K562 (cell line): Measurements from ENCODE around the gene MPHOSPH9. TPM values are rescaled to one million over a fixed set of nuclear protein-coding genes. Genes with fewer than 3 reads are reported as not detected.
"Not testable (repeated sequence)": the region's sequence is repeated elsewhere in the genome, so short reads cannot be mapped to it uniquely, and the experiment has no call there.

ENCODE experiments used
- ATAC-seq: fragments of 200-7000 bp; cut with Tn5 transposase; 3 replicates; pipeline ENCODE4 v1.9.1; 2020; ENCODE audit warnings: moderate library complexity
- BruUV-seq: library from RNA; stranded (reverse); fragments of 400-500 nt; replicated peaks from 2 replicates; lab custom pipeline; 2021; lab: Mats Ljungman, UMichigan
- CTCF ChIA-PET: fragments of 300-600 bp; formaldehyde crosslinking; extraction: SDS; loops from one replicate; lab custom pipeline; 2021; ENCODE audit warnings: low intra/inter-chr PET ratio; lab: Yijun Ruan, JAX
- POLR2A ChIA-PET: fragments of 300-600, 350-650 bp; sonication (Branson Sonifier 250); formaldehyde crosslinking; extraction: SDS; loops from one replicate; lab custom pipeline; 2021; ENCODE audit warnings: antibody characterized with exemption, inconsistent platforms; lab: Yijun Ruan, JAX
- DNase-seq, 4 experiments: peaks; one replicate each; pipeline versions ENCODE4 v3.0.0 to v3.0.0-alpha.2; 2011 to 2018; ENCODE audit warnings: low spot score in 3 of 4, mixed read lengths in 3 of 4; ENCODE audit errors: extremely low read depth in 1 of 4
- FAIRE-seq: peaks from 2 replicates; lab custom pipeline; 2011; peaks lifted over from hg19 to GRCh38; lab: Jason Lieb, UNC
- H2AFZ ChIP-seq: 2 replicates; pipeline ENCODE4 v1.6.0; 2011; ENCODE audit warnings: low read depth, low read length, control low read depth, inconsistent platforms
- H3K27ac ChIP-seq: fragments of 200-600 bp; 3 replicates; pipeline ENCODE4 v1.8.0; 2011; ENCODE audit warnings: low read depth, mild to moderate bottlenecking, control low read depth, inconsistent platforms, low read length, moderate library complexity, mixed read lengths; ENCODE audit errors: extremely low read depth
- H3K27me3 ChIP-seq, 2 experiments: fragments of 300-600 bp in 1 of 2; 2 replicates in 1 of 2; 3 replicates in 1 of 2; pipeline versions ENCODE4 v1.6.0 to v1.8.0; 2011; ENCODE audit warnings: inconsistent platforms in 2 of 2, low read length in 2 of 2, mild to moderate bottlenecking in 1 of 2, mixed read lengths in 1 of 2, moderate library complexity in 1 of 2; ENCODE audit not compliant: control insufficient read depth in 2 of 2, insufficient read depth in 2 of 2
- H3K36me3 ChIP-seq: fragments of 300-600 bp; 3 replicates; pipeline ENCODE4 v1.8.0; 2011; ENCODE audit warnings: mild to moderate bottlenecking, low read length, inconsistent platforms; ENCODE audit not compliant: control insufficient read depth, insufficient read depth
- H3K4me1 ChIP-seq, 2 experiments: fragments of 200-600 bp in 1 of 2; replicated peaks in 1 of 2; 2 replicates in 1 of 2; 3 replicates in 1 of 2; pipeline versions ENCODE4 v1.5.1 to v1.8.0; 2011; ENCODE audit warnings: inconsistent platforms in 2 of 2, low read length in 2 of 2, mild to moderate bottlenecking in 1 of 2, mixed read lengths in 1 of 2, moderate library complexity in 1 of 2; ENCODE audit not compliant: control insufficient read depth in 2 of 2, insufficient read depth in 2 of 2
- H3K4me2 ChIP-seq: 2 replicates; pipeline ENCODE4 v1.6.1; 2011; ENCODE audit warnings: low read length, control low read depth, inconsistent platforms, mixed read lengths; ENCODE audit not compliant: insufficient read depth
- H3K4me3 ChIP-seq: fragments of 200-600 bp; sonication (generic), shearing (Covaris generic); 2 replicates; pipeline ENCODE4 v1.5.1; 2016; ENCODE audit warnings: control low read depth, inconsistent platforms
- H3K79me2 ChIP-seq: fragments of 200-600 bp; 3 replicates; pipeline ENCODE4 v1.8.0; 2011; ENCODE audit warnings: low read length, inconsistent platforms; ENCODE audit not compliant: control insufficient read depth, insufficient read depth
- H3K9ac ChIP-seq, 2 experiments: 2 replicates each; pipeline versions ENCODE4 v1.6.0 to v1.6.1; 2011; ENCODE audit warnings: low read depth in 2 of 2, low read length in 2 of 2, control low read depth in 1 of 2, inconsistent platforms in 1 of 2, mild to moderate bottlenecking in 1 of 2, mixed read lengths in 1 of 2; ENCODE audit not compliant: insufficient read depth in 1 of 2
- H3K9me1 ChIP-seq: one replicate; pipeline ENCODE4 v1.6.0; 2011; ENCODE audit warnings: inconsistent platforms, mild to moderate bottlenecking, low read length, moderate library complexity; ENCODE audit not compliant: control insufficient read depth, insufficient read depth
- H3K9me3 ChIP-seq: replicated peaks from 2 replicates; pipeline ENCODE4 v1.5.1; 2011; ENCODE audit warnings: low read depth, low read length, inconsistent platforms; ENCODE audit not compliant: control insufficient read depth, insufficient read depth
- H4K20me1 ChIP-seq: replicated peaks from 2 replicates; pipeline ENCODE4 v1.6.1; 2011; ENCODE audit warnings: low read length, inconsistent platforms, mixed read lengths; ENCODE audit not compliant: control insufficient read depth, insufficient read depth
- CBX3 ChIP-seq, 2 experiments: IDR thresholded peaks; 1 replicate in 1 of 2; 2 replicates in 1 of 2; pipeline ENCODE4 v1.6.1; 2012; ENCODE audit warnings: inconsistent platforms in 2 of 2, low read length in 2 of 2, borderline replicate concordance in 1 of 2, control low read depth in 1 of 2
- LEF1 ChIP-seq: fragments of 450-650 bp; IDR thresholded peaks from 2 replicates; pipeline ENCODE4 v1.6.1; 2016; ENCODE audit warnings: mild to moderate bottlenecking
- SPI1 ChIP-seq: IDR thresholded peaks from 2 replicates; pipeline ENCODE4 v1.6.1; 2011; ENCODE audit warnings: low read depth, low read length, control low read depth, borderline replicate concordance
- ZNF311 ChIP-seq: fragments of 250-450 bp; sonication (Bioruptor Pico); IDR thresholded peaks from 2 replicates; pipeline ENCODE4 v1.4.0; 2020; ENCODE audit warnings: mild to moderate bottlenecking, moderate library complexity
- WGBS: fragments of 100-300 bp; shearing (Covaris generic); methylation state at CpG from one replicate; pipeline ENCODE4 v1.1.6; 2016; ENCODE audit warnings: low coverage, mixed read lengths; ENCODE audit not compliant: insufficient coverage; ENCODE audit errors: missing lambda C conversion rate; 5-methylcytosine and 5-hydroxymethylcytosine counted together
- in situ Hi-C: fragments of 300-500 bp; cut with MboI; formaldehyde crosslinking; loops from 4 replicates; pipeline ENCODE4 v1.15.0; 2018; ENCODE audit warnings: inconsistent platforms, mixed read lengths
- intact Hi-C: fragments of 100-400 bp; cut with micrococcal nuclease; formaldehyde crosslinking; loops from 2 replicates; pipeline ENCODE4 v1.14.2; 2022
- polyA plus RNA-seq, 8 experiments: library from polyadenylated mRNA; depleted of rRNA in 4 of 8; stranded (reverse) in 5 of 8; unstranded in 3 of 8; fragments of >200 nt; fragmentation: Nextera tagmentation in 2 of 8; fragmentation: Illumina TruSeq in 1 of 8; extraction: Ambion mirVana in 2 of 8; extraction: Trizol in 1 of 8; gene quantifications; 2 replicates each; pipeline versions ENCODE4 v1.2.1 to v1.2.3, GENCODE V29; 2011 to 2014; ENCODE audit warnings: inconsistent platforms in 1 of 8, missing spikeins in 1 of 8
- total RNA-seq, 7 experiments: library from RNA; depleted of rRNA in 6 of 7; stranded (reverse); fragments of >200 nt in 6 of 7; fragmentation: Illumina TruSeq in 2 of 7; extraction: Trizol in 2 of 7; gene quantifications; 2 replicates each; pipeline versions ENCODE4 v1.2.1 to v1.2.3, GENCODE V29; 2011 to 2021; ENCODE audit warnings: low replicate concordance in 1 of 7
- TF ChIP-seq, protein P1 (sequence below): fragments of 450-650 bp; IDR thresholded peaks from 2 replicates; pipeline ENCODE4 v1.6.1; 2018; ENCODE audit warnings: mild to moderate bottlenecking, low read depth; ENCODE audit not compliant: partially characterized antibody
- TF ChIP-seq, protein P2 (sequence below): fragments of 450-650 bp; IDR thresholded peaks from 2 replicates; pipeline ENCODE4 v1.6.1; 2016; ENCODE audit warnings: missing biosample characterization, missing genetic modification characterization

MPHOSPH9 gene
- total and polyA plus RNA-seq, 9 of the 15 experiments (the other 6 are each of a cell fraction or from before 2014, with no cell fraction given) = 14.2 to 103 (median 54.5) TPM

DNA sequence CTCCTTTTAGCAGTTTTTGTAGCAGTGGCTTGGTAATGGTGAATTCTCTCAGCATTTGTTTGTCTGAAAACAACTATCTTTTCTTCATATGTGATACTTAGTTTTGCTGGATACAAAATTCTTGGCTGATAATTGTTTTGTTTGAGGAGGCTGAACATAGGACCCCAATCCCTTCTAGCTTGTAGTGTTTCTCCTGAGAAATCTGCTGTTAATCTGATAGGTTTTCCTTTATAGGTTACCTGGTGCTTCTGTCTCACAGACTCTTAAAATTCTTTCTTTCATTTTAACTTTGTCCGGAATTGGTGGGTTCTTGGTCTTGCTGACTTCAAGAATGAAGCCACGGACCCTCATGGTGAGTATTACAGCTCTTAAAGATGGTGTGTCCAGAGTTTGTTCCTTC is 15.2 kb upstream of the MPHOSPH9 start:
- TF ChIP-seq, protein P1, sequence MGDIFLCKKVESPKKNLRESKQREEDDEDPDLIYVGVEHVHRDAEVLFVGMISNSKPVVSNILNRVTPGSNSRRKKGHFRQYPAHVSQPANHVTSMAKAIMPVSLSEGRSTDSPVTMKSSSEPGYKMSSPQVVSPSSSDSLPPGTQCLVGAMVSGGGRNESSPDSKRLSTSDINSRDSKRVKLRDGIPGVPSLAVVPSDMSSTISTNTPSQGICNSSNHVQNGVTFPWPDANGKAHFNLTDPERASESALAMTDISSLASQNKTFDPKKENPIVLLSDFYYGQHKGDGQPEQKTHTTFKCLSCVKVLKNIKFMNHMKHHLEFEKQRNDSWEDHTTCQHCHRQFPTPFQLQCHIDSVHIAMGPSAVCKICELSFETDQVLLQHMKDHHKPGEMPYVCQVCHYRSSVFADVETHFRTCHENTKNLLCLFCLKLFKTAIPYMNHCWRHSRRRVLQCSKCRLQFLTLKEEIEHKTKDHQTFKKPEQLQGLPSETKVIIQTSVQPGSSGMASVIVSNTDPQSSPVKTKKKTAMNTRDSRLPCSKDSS = peak; percentile 20
- peak in 1 of 2 experiments; percentile 61; a peak in 1 of 3 replicates for TF ChIP-seq CBX3 (IDR thresholded peaks at IDR 0.05; ENCODE audit: borderline replicate concordance in 1 of 2, low read length in 2 of 2)
- H3K9me3 ChIP-seq, intact Hi-C loops, H4K20me1 ChIP-seq, H3K9ac ChIP-seq, H2AFZ ChIP-seq, ATAC-seq, H3K9me1 ChIP-seq, DNase-seq, H3K27ac ChIP-seq, CTCF ChIA-PET, H3K4me2 ChIP-seq, H3K27me3 ChIP-seq, FAIRE-seq, BruUV-seq, in situ Hi-C loops, H3K4me3 ChIP-seq: not testable (repeated sequence)
- POLR2A ChIA-PET = interaction anchor here (0.6 to 5.4 kb wide), 3 partner anchors 12 to 107 kb away, joined by 4 to 43 read pairs (median 4); partner anchors contain the start of genes MPHOSPH9 and MTRFR
- Histone ChIP-seq H3K36me3 (peaks cover 26% of the 10 kb centered on the region; the same call in 2 of the 3 replicates), H3K79me2 (peaks cover 75% of the 10 kb centered on the region), H3K4me1 (peaks cover 22 to 24% of the 10 kb centered on the region in 2 experiments)
- 100% methylated on average over 2 of the region's 2 CpGs for WGBS

DNA sequence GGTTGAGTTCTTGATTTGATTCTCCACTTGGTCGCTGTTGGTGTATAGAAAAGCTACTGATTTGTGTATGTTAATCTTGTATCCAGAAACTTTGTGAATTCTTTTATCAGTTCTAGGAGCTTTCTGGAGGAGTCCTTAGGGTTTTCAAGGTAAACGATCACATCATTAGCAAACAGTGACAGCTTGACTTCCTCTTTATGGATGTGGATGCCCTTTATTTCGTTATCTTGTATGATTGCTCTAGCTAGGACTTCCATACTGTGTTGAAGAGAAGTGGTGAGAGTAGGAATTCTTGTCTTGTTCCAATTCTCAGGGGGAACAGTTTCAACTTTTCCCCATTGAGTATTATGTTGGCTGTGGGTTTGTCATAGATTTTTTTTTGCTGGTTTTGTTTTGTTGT is 12.7 kb upstream of the MPHOSPH9 start:
- Histone ChIP-seq H3K9ac (no peak overlapping the region), H2AFZ (no peak overlapping the region), H4K20me1 (no peaks in the 10 kb centered on the region), H3K79me2 (peaks cover 76% of the 10 kb centered on the region), H3K9me1 (no peaks in the 10 kb centered on the region), H3K4me3 (no peak overlapping the region), H3K9me3 (0 out of 2 replicates have a peak, but pooled peaks cover 2% of the 10 kb centered on the region)
- 14% methylated on average over 3 of the region's 3 CpGs for WGBS
- CTCF ChIA-PET = no interaction called here
- POLR2A ChIA-PET = interaction anchor here (1.4 to 1.5 kb wide), 2 partner anchors 9 to 12 kb away, joined by 4 to 15 read pairs; partner anchors contain the start of genes MPHOSPH9 and MTRFR
- DNase-seq (no peak), ATAC-seq (no peak)
- TF ChIP-seq ZNF311 (CRISPR knock-in tag) = no peak
- TF ChIP-seq, protein P2, sequence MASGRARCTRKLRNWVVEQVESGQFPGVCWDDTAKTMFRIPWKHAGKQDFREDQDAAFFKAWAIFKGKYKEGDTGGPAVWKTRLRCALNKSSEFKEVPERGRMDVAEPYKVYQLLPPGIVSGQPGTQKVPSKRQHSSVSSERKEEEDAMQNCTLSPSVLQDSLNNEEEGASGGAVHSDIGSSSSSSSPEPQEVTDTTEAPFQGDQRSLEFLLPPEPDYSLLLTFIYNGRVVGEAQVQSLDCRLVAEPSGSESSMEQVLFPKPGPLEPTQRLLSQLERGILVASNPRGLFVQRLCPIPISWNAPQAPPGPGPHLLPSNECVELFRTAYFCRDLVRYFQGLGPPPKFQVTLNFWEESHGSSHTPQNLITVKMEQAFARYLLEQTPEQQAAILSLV = no peak
- peak; percentile 85 for TF ChIP-seq SPI1
- TF ChIP-seq LEF1 = no peak
- TF ChIP-seq, all 486 proteins: peak for 1
- FAIRE-seq = no peak
- Histone ChIP-seq H3K27ac (peak overlapping the region; percentile 22; the same call in 1 of the 3 replicates), H3K4me2 (no peak overlapping the region), H3K4me1 (peaks cover 11 to 12% of the 10 kb centered on the region in 2 experiments), H3K36me3 (peaks cover 37% of the 10 kb centered on the region; the same call in 2 of the 3 replicates), H3K27me3 (no peaks in the 10 kb centered on the region)
- intact Hi-C loops (no loop called here), in situ Hi-C loops (no loop called here)
- no TSS peak for BruUV-seq
